GM23248 (cell line): ENCODE data around the gene ANGEL1. TPM values are rescaled to one million over a fixed set of nuclear protein-coding genes. Genes with fewer than 3 reads are reported as not detected.

Experiments
- DNase-seq: peaks from one replicate; pipeline ENCODE4 v3.0.0-alpha.2; 2015
- H2AFZ ChIP-seq: fragments of 200-600 bp; sonication (generic); 2 replicates; pipeline ENCODE4 v1.6.1; 2016; ENCODE audit warnings: antibody characterized with exemption
- H3F3A ChIP-seq: fragments of 200-600 bp; sonication (generic); 2 replicates; pipeline ENCODE4 v1.6.1; 2016; ENCODE audit warnings: mild to moderate bottlenecking, antibody characterized with exemption, mixed run types; ENCODE audit not compliant: insufficient read depth
- H3K27ac ChIP-seq: fragments of 200-600 bp; sonication (generic); 2 replicates; pipeline ENCODE4 v1.5.1; 2016; ENCODE audit warnings: mild to moderate bottlenecking
- H3K27me3 ChIP-seq: fragments of 200-600 bp; sonication (generic); replicated peaks from 2 replicates; pipeline ENCODE4 v1.6.1; 2016; ENCODE audit warnings: mild to moderate bottlenecking; ENCODE audit not compliant: insufficient read depth
- H3K36me3 ChIP-seq: fragments of 200-600 bp; sonication (generic); 2 replicates; pipeline ENCODE4 v1.6.1; 2016; ENCODE audit warnings: low read depth, mild to moderate bottlenecking
- H3K4me1 ChIP-seq: fragments of 200-600 bp; sonication (generic); 2 replicates; pipeline ENCODE4 v1.6.1; 2016; ENCODE audit warnings: mild to moderate bottlenecking; ENCODE audit not compliant: insufficient read depth
- H3K4me2 ChIP-seq: fragments of 200-600 bp; sonication (generic); one replicate; pipeline ENCODE4 v1.6.1; 2016; ENCODE audit warnings: mild to moderate bottlenecking; ENCODE audit not compliant: unreplicated experiment
- H3K4me3 ChIP-seq: fragments of 200-600 bp; sonication (generic); 2 replicates; pipeline ENCODE4 v1.5.1; 2016; ENCODE audit warnings: mild to moderate bottlenecking
- H3K79me2 ChIP-seq: fragments of 200-600 bp; sonication (generic); 2 replicates; pipeline ENCODE4 v1.6.1; 2016; ENCODE audit warnings: mild to moderate bottlenecking; ENCODE audit not compliant: insufficient read depth
- H3K9ac ChIP-seq: fragments of 200-600 bp; sonication (generic); 2 replicates; pipeline ENCODE4 v1.6.1; 2016; ENCODE audit warnings: mild to moderate bottlenecking
- H3K9me2 ChIP-seq: fragments of 200-600 bp; sonication (generic); 2 replicates; pipeline ENCODE4 v1.6.1; 2016; ENCODE audit warnings: mixed run types, mild to moderate bottlenecking, moderate library complexity; ENCODE audit not compliant: insufficient read depth
- H3K9me3 ChIP-seq: fragments of 200-600 bp; sonication (generic); one replicate; pipeline ENCODE4 v1.6.1; 2017; ENCODE audit warnings: low read depth
- H4K20me1 ChIP-seq: fragments of 200-600 bp; sonication (generic); 2 replicates; pipeline ENCODE4 v1.6.0; 2016; ENCODE audit not compliant: insufficient read depth
- EZH2 ChIP-seq: fragments of 200-600 bp; sonication (generic); IDR thresholded peaks from 2 replicates; pipeline ENCODE4 v1.6.1; 2018; ENCODE audit warnings: antibody characterized with exemption, mild to moderate bottlenecking; ENCODE audit not compliant: insufficient read depth, poor library complexity, severe bottlenecking
- EZH2phosphoT487 ChIP-seq: fragments of 200-600 bp; sonication (generic); IDR thresholded peaks from 2 replicates; pipeline ENCODE4 v1.6.1; 2018; ENCODE audit warnings: antibody characterized with exemption, moderate library complexity, mild to moderate bottlenecking, low read depth; ENCODE audit not compliant: insufficient read depth
- WGBS, 2 experiments: methylation state at CpG; one replicate each; pipeline ENCODE4 v1.1.6; 2015 to 2017; ENCODE audit warnings: low lambda C conversion rate in 2 of 2, low coverage in 1 of 2; ENCODE audit errors: missing lambda C conversion rate in 2 of 2; 5-methylcytosine and 5-hydroxymethylcytosine counted together
- in situ Hi-C: fragments of 300-500 bp; cut with MboI; formaldehyde crosslinking; loops from 2 replicates; pipeline ENCODE4 v1.15.0; 2020
- polyA plus RNA-seq: library from polyadenylated mRNA; unstranded; fragments of >200 nt; fragmentation: Nextera tagmentation; extraction: Ambion mirVana; gene quantifications from 2 replicates; pipeline ENCODE4 v1.2.1, GENCODE V29; 2016
- total RNA-seq: library from RNA; depleted of rRNA; stranded (reverse); fragments of >200 nt; shearing (Covaris generic); gene quantifications from 2 replicates; pipeline ENCODE4 v1.2.3, GENCODE V29; 2014

The ANGEL1 gene
- total and polyA plus RNA-seq, 2 experiments from 2014 or later = 4.9 to 7.3 TPM

GRCh38 chr14:76855066-76855465, 42.4 kb upstream of the ANGEL1 start:
- no peaks in the 10 kb centered on the region for H3K27me3 ChIP-seq
- no peaks in the 10 kb centered on the region for H3K9me2 ChIP-seq
- in situ Hi-C loops = no loop called here
- no peaks in the 10 kb centered on the region for H4K20me1 ChIP-seq
- 65 to 68% methylated on average over 2 of the region's 2 CpGs for WGBS, 2 experiments
- no peak overlapping the region for H3K4me3 ChIP-seq
- DNase-seq = no peak
- H3K4me2 ChIP-seq = no peak overlapping the region
- H3K27ac ChIP-seq = no peak overlapping the region
- H3K79me2 ChIP-seq = no peaks in the 10 kb centered on the region
- no peaks in the 10 kb centered on the region for H3K9me3 ChIP-seq
- TF ChIP-seq EZH2 = no peak
- no peak for TF ChIP-seq EZH2phosphoT487
- H3K36me3 ChIP-seq = no peaks in the 10 kb centered on the region
- H3K4me1 ChIP-seq = no peaks in the 10 kb centered on the region
- H3K9ac ChIP-seq = no peak overlapping the region
- H2AFZ ChIP-seq = no peak overlapping the region
- no peaks in the 10 kb centered on the region for H3F3A ChIP-seq

GRCh38 chr14:76848879-76849278, 36.2 kb upstream of the ANGEL1 start:
- no peak for DNase-seq
- no peak overlapping the region for H3K4me2 ChIP-seq
- no peak overlapping the region for H3K9ac ChIP-seq
- H4K20me1 ChIP-seq = no peaks in the 10 kb centered on the region
- no peaks in the 10 kb centered on the region for H3K9me3 ChIP-seq
- H3K79me2 ChIP-seq = no peaks in the 10 kb centered on the region
- H3K4me3 ChIP-seq = no peak overlapping the region
- no peak overlapping the region for H3K27ac ChIP-seq
- in situ Hi-C loops = no loop called here
- no peaks in the 10 kb centered on the region for H3K36me3 ChIP-seq
- H3F3A ChIP-seq = no peaks in the 10 kb centered on the region
- no peak overlapping the region for H2AFZ ChIP-seq
- peaks cover 13% of the 10 kb centered on the region for H3K27me3 ChIP-seq
- no peaks in the 10 kb centered on the region for H3K4me1 ChIP-seq
- 35 to 36% methylated on average over 6 of the region's 6 CpGs for WGBS, 2 experiments
- no peak for TF ChIP-seq EZH2
- no peak for TF ChIP-seq EZH2phosphoT487
- H3K9me2 ChIP-seq = no peaks in the 10 kb centered on the region

- whole genome bisulfite sequencing, 2 experiments = 41 to 43% methylated on average over 7 of the region's 7 CpGs
- Histone ChIP-seq H3K9me2 (no peaks in the 10 kb centered on the region), H4K20me1 (no peaks in the 10 kb centered on the region), H2AFZ (no peak overlapping the region), H3K9me3 (no peaks in the 10 kb centered on the region), H3K9ac (no peak overlapping the region), H3K36me3 (no peaks in the 10 kb centered on the region), H3K27ac (no peak overlapping the region), H3K4me2 (no peak overlapping the region), H3K4me3 (no peak overlapping the region), H3K27me3 (peaks cover 13% of the 10 kb centered on the region), H3K79me2 (no peaks in the 10 kb centered on the region), H3K4me1 (no peaks in the 10 kb centered on the region), H3F3A (no peaks in the 10 kb centered on the region)
- in situ Hi-C loops = no loop called here
- DNase-seq = no peak
- TF ChIP-seq EZH2 (no peak), EZH2phosphoT487 (no peak)
Observed at GRCh38 chr14:76846331-76847047, 33.8 kb upstream of the ANGEL1 start.

GRCh38 chr14:76844223-76844622, 31.5 kb upstream of the ANGEL1 start:
- H3F3A ChIP-seq = no peaks in the 10 kb centered on the region
- H3K36me3 ChIP-seq = no peaks in the 10 kb centered on the region
- no peaks in the 10 kb centered on the region for H3K79me2 ChIP-seq
- WGBS, 2 experiments = 29 to 30% methylated on average over 9 of the region's 9 CpGs
- H2AFZ ChIP-seq = peak overlapping the region; percentile 66
- H3K9me2 ChIP-seq = no peaks in the 10 kb centered on the region
- H4K20me1 ChIP-seq = no peaks in the 10 kb centered on the region
- no peak overlapping the region for H3K4me2 ChIP-seq
- no peak overlapping the region for H3K27ac ChIP-seq
- no peaks in the 10 kb centered on the region for H3K9me3 ChIP-seq
- peaks cover 13% of the 10 kb centered on the region for H3K27me3 ChIP-seq
- H3K9ac ChIP-seq = no peak overlapping the region
- H3K4me3 ChIP-seq = no peak overlapping the region
- no peak for TF ChIP-seq EZH2
- no peak for TF ChIP-seq EZH2phosphoT487
- H3K4me1 ChIP-seq = no peaks in the 10 kb centered on the region
- peak; percentile 65 for DNase-seq
- in situ Hi-C loops = no loop called here

- in situ Hi-C loops = no loop called here
- no peak overlapping the region for H3K27ac ChIP-seq
- DNase-seq = no peak
- no peaks in the 10 kb centered on the region for H3K4me1 ChIP-seq
- H3K9ac ChIP-seq = no peak overlapping the region
- no peak overlapping the region for H3K4me3 ChIP-seq
- H3K9me3 ChIP-seq = no peaks in the 10 kb centered on the region
- peaks cover 29% of the 10 kb centered on the region for H3K27me3 ChIP-seq
- H2AFZ ChIP-seq = no peak overlapping the region
- H4K20me1 ChIP-seq = no peaks in the 10 kb centered on the region
- no peaks in the 10 kb centered on the region for H3K36me3 ChIP-seq
- TF ChIP-seq EZH2 (no peak), EZH2phosphoT487 (no peak)
- no peak overlapping the region for H3K4me2 ChIP-seq
- H3F3A ChIP-seq = no peaks in the 10 kb centered on the region
- H3K79me2 ChIP-seq = no peaks in the 10 kb centered on the region
- H3K9me2 ChIP-seq = no peaks in the 10 kb centered on the region
Observed at GRCh38 chr14:76842414-76842813, 29.7 kb upstream of the ANGEL1 start.
